Measurements from ENCODE around the gene SLC49A3. TPM values are rescaled to one million over a fixed set of nuclear protein-coding genes. Genes with fewer than 3 reads are reported as not detected.

SLC49A3 gene
- total RNA-seq, 1 experiment from 2014 or later: 8.1 TPM

- no peak overlapping the region for H2AFZ ChIP-seq
- H3K27me3 ChIP-seq (ENCODE audit: insufficient read depth, low read depth): no peaks in the 10 kb centered on the region
- no peak for DNase-seq
- TF ChIP-seq CTCF (conservative IDR thresholded peaks at IDR 0.05) (no peak), EZH2 (IDR thresholded peaks at IDR 0.05; ENCODE audit: low read depth) (no peak)
- POLR2A ChIA-PET (ENCODE audit: unreplicated experiment): no interaction called here
- intact Hi-C loops (cut with micrococcal nuclease; ENCODE audit: unreplicated experiment): no loop called here
- H3K4me3 ChIP-seq: no peak overlapping the region
- H3F3A ChIP-seq (ENCODE audit: insufficient read depth, low read depth): 0 out of 2 replicates have a peak, but pooled peaks cover 3% of the 10 kb centered on the region
- no peaks in the 10 kb centered on the region for H3K9me2 ChIP-seq (ENCODE audit: insufficient read depth)
- H3K4me2 ChIP-seq: no peak overlapping the region
- no peaks in the 10 kb centered on the region for H4K20me1 ChIP-seq (ENCODE audit: insufficient read depth)
- peaks cover 12% of the 10 kb centered on the region for H3K79me2 ChIP-seq (ENCODE audit: low read depth)
- BruUV-seq (replicated peaks): no TSS peak
- H3K4me1 ChIP-seq (replicated peaks; ENCODE audit: insufficient read depth): peaks cover 7% of the 10 kb centered on the region; the same call in 1 of the 2 replicates
- H3K9me3 ChIP-seq (ENCODE audit: insufficient read depth, low read depth): no peaks in the 10 kb centered on the region
- no peaks in the 10 kb centered on the region for H3K36me3 ChIP-seq (ENCODE audit: low read depth)
- CTCF ChIA-PET: no interaction called here
- no peak overlapping the region for H3K27ac ChIP-seq
Observed at GRCh38 chr4:679104-679481, 9.9 kb downstream of the SLC49A3 start.

- Histone ChIP-seq H3K27ac (no peak overlapping the region), H4K20me1 (ENCODE audit: insufficient read depth) (no peaks in the 10 kb centered on the region), H3K4me2 (no peak overlapping the region), H3K9me2 (ENCODE audit: insufficient read depth) (no peaks in the 10 kb centered on the region), H3K4me1 (replicated peaks; ENCODE audit: insufficient read depth) (peaks cover 7% of the 10 kb centered on the region; the same call in 1 of the 2 replicates), H3K9me3 (ENCODE audit: insufficient read depth, low read depth) (no peaks in the 10 kb centered on the region), H3K36me3 (ENCODE audit: low read depth) (no peaks in the 10 kb centered on the region), H2AFZ (no peak overlapping the region), H3K27me3 (ENCODE audit: insufficient read depth, low read depth) (no peaks in the 10 kb centered on the region), H3F3A (ENCODE audit: insufficient read depth, low read depth) (0 out of 2 replicates have a peak, but pooled peaks cover 3% of the 10 kb centered on the region), H3K4me3 (no peak overlapping the region), H3K79me2 (ENCODE audit: low read depth) (peaks cover 14% of the 10 kb centered on the region)
- intact Hi-C loops (cut with micrococcal nuclease; ENCODE audit: unreplicated experiment): no loop called here
- no peak for TF ChIP-seq CTCF (conservative IDR thresholded peaks at IDR 0.05)
- no peak for TF ChIP-seq EZH2 (IDR thresholded peaks at IDR 0.05; ENCODE audit: low read depth)
- peak in 1 of 2 experiments; percentile 12 for DNase-seq
- ChIA-PET CTCF (no interaction called here), POLR2A (ENCODE audit: unreplicated experiment) (interaction anchor here (0.6 kb wide), 1 partner anchor 611 kb away, joined by 3 read pairs; no protein-coding TSS in a partner anchor)
- BruUV-seq (replicated peaks): no TSS peak
Observed at GRCh38 chr4:678331-679103, 10.4 kb downstream of the SLC49A3 start.

GRCh38 chr4:677431-678293 is 11.3 kb downstream of the SLC49A3 start:
- BruUV-seq (replicated peaks): no TSS peak
- no peaks in the 10 kb centered on the region for H3K27me3 ChIP-seq (ENCODE audit: insufficient read depth, low read depth)
- H3K79me2 ChIP-seq (ENCODE audit: low read depth): peaks cover 23% of the 10 kb centered on the region
- H4K20me1 ChIP-seq (ENCODE audit: insufficient read depth): no peaks in the 10 kb centered on the region
- intact Hi-C loops (cut with micrococcal nuclease; ENCODE audit: unreplicated experiment): no loop called here
- no peaks in the 10 kb centered on the region for H3K9me3 ChIP-seq (ENCODE audit: insufficient read depth, low read depth)
- no peaks in the 10 kb centered on the region for H3K9me2 ChIP-seq (ENCODE audit: insufficient read depth)
- no peak overlapping the region for H3K4me2 ChIP-seq
- DNase-seq: peak in 1 of 2 experiments; percentile 26
- no peak overlapping the region for H3K27ac ChIP-seq
- H3K4me3 ChIP-seq: no peak overlapping the region
- H3K4me1 ChIP-seq (replicated peaks; ENCODE audit: insufficient read depth): peaks cover 14% of the 10 kb centered on the region
- CTCF ChIA-PET: no interaction called here
- no peak for TF ChIP-seq CTCF (conservative IDR thresholded peaks at IDR 0.05)
- no peak for TF ChIP-seq EZH2 (IDR thresholded peaks at IDR 0.05; ENCODE audit: low read depth)
- H2AFZ ChIP-seq: no peak overlapping the region
- POLR2A ChIA-PET (ENCODE audit: unreplicated experiment): interaction anchor here (0.5 to 0.6 kb wide), 2 partner anchors 33 to 612 kb away, joined by 3 to 22 read pairs; no protein-coding TSS in a partner anchor
- H3F3A ChIP-seq (ENCODE audit: insufficient read depth, low read depth): 0 out of 2 replicates have a peak, but pooled peaks cover 3% of the 10 kb centered on the region
- no peaks in the 10 kb centered on the region for H3K36me3 ChIP-seq (ENCODE audit: low read depth)

Measured in PC-9 (cell line).